Hepatocyte (in vitro differentiated cells): ENCODE results near the gene ALPG.

Experiments used
- CTCF ChIP-seq: fragments of 200-600 bp; sonication (generic); IDR thresholded peaks from 2 replicates; pipeline ENCODE4 v1.5.1; 2016; ENCODE audit warnings: antibody characterized with exemption, mild to moderate bottlenecking; ENCODE audit not compliant: poor library complexity
- EZH2 ChIP-seq: fragments of 200-600 bp; sonication (generic); IDR thresholded peaks from 2 replicates; pipeline ENCODE4 v1.6.1; 2016; ENCODE audit warnings: antibody characterized with exemption, mild to moderate bottlenecking, borderline replicate concordance

- TF ChIP-seq CTCF (no peak), EZH2 (no peak)
These were observed 31.4 kb downstream of the ALPG start for GRCh38 chr2:232438091-232438490.
